Measurements from ENCODE around the gene TBX4. TPM values are rescaled to one million over a fixed set of nuclear protein-coding genes. Genes with fewer than 3 reads are reported as not detected.

TBX4 gene
- total and polyA plus RNA-seq, 2 of the 13 experiments (the other 11 are each of a cell fraction or from before 2014, with no cell fraction given), result 0.11 to 1.1 TPM

DNA sequence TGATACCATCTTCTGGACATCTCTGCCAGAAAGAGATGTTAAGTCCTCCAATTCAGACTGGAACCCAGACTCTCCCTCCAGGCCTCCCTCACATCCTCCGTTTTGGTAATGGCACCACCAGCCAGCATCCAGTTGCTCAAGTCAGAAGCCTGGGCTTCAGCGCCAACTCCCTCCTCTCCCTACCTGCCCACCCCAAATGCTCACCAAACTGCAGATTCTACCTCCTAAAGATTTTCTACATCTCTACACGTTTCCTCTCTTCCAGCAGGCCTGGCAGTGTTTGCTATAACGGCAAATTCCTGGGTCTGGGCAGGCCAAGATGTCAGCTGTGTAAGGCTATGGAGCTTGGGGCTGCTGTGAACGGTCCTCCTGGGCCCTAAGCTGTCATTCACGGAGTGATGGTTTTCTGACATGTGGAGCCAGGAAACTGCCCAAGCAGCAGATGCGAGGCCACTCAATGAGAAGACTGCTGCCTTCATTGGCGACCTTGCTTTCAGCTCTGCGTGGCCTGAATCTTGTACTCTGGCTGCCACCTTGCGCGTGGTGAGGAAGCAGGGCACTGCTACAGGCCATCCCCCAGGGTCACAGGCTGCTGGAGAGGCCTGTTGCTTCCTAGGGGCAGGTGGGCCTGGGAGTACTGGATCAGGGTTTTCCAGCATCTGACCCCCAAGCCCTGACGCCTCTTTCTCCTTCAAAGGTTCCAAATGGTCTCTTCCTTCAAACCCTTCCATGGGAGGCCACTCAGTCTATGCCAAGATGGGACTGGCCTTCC, 37.7 kb downstream of the TBX4 start (continued):
- TF ChIP-seq, protein P1, sequence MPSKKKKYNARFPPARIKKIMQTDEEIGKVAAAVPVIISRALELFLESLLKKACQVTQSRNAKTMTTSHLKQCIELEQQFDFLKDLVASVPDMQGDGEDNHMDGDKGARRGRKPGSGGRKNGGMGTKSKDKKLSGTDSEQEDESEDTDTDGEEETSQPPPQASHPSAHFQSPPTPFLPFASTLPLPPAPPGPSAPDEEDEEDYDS (CRISPR knock-in tag; IDR thresholded peaks at IDR 0.05), result peak; percentile 2; the same call in 1 of the 2 replicates
- TF ChIP-seq, protein P2, sequence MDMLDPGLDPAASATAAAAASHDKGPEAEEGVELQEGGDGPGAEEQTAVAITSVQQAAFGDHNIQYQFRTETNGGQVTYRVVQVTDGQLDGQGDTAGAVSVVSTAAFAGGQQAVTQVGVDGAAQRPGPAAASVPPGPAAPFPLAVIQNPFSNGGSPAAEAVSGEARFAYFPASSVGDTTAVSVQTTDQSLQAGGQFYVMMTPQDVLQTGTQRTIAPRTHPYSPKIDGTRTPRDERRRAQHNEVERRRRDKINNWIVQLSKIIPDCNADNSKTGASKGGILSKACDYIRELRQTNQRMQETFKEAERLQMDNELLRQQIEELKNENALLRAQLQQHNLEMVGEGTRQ (IDR thresholded peaks at IDR 0.05; ENCODE audit: low read depth, low read length), result no peak
- TF ChIP-seq, protein P2 (CRISPR knock-in tag; IDR thresholded peaks at IDR 0.05; ENCODE audit: borderline replicate concordance), result no peak
- no peak for TF ChIP-seq EP300 (IDR thresholded peaks at IDR 0.05; ENCODE audit: low read depth in 2 of 2, low read length in 2 of 2)
- no peak for TF ChIP-seq EP300 (CRISPR knock-in tag; IDR thresholded peaks at IDR 0.05; ENCODE audit: borderline replicate concordance)
- TF ChIP-seq, protein P3, sequence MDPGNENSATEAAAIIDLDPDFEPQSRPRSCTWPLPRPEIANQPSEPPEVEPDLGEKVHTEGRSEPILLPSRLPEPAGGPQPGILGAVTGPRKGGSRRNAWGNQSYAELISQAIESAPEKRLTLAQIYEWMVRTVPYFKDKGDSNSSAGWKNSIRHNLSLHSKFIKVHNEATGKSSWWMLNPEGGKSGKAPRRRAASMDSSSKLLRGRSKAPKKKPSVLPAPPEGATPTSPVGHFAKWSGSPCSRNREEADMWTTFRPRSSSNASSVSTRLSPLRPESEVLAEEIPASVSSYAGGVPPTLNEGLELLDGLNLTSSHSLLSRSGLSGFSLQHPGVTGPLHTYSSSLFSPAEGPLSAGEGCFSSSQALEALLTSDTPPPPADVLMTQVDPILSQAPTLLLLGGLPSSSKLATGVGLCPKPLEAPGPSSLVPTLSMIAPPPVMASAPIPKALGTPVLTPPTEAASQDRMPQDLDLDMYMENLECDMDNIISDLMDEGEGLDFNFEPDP (CRISPR knock-in tag; conservative IDR thresholded peaks at IDR 0.05), result no peak
- TF ChIP-seq TAF1 (CRISPR knock-in tag; IDR thresholded peaks at IDR 0.05), result peak; percentile 2; the same call in 1 of the 2 replicates
- TF ChIP-seq ZNF451 (CRISPR knock-in tag; IDR thresholded peaks at IDR 0.05), result 0 out of 2 replicates have a peak, but pooled peaks have one; percentile 29
- no peak for TF ChIP-seq MTA1 (CRISPR knock-in tag; IDR thresholded peaks at IDR 0.05; ENCODE audit: borderline replicate concordance)
- TF ChIP-seq, protein P4, sequence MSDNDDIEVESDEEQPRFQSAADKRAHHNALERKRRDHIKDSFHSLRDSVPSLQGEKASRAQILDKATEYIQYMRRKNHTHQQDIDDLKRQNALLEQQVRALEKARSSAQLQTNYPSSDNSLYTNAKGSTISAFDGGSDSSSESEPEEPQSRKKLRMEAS (IDR thresholded peaks at IDR 0.05), result no peak
- TF ChIP-seq ZNF383 (CRISPR knock-in tag; IDR thresholded peaks at IDR 0.05; ENCODE audit: borderline replicate concordance), result 0 out of 2 replicates have a peak, but pooled peaks have one; percentile 11
- TF ChIP-seq U2AF2 (IDR thresholded peaks at IDR 0.05; ENCODE audit: low read depth, low read length), result no peak
- TF ChIP-seq YEATS4 (CRISPR knock-in tag; IDR thresholded peaks at IDR 0.05; ENCODE audit: borderline replicate concordance), result peak; percentile 12; the same call in 1 of the 2 replicates
- TF ChIP-seq, protein P5, sequence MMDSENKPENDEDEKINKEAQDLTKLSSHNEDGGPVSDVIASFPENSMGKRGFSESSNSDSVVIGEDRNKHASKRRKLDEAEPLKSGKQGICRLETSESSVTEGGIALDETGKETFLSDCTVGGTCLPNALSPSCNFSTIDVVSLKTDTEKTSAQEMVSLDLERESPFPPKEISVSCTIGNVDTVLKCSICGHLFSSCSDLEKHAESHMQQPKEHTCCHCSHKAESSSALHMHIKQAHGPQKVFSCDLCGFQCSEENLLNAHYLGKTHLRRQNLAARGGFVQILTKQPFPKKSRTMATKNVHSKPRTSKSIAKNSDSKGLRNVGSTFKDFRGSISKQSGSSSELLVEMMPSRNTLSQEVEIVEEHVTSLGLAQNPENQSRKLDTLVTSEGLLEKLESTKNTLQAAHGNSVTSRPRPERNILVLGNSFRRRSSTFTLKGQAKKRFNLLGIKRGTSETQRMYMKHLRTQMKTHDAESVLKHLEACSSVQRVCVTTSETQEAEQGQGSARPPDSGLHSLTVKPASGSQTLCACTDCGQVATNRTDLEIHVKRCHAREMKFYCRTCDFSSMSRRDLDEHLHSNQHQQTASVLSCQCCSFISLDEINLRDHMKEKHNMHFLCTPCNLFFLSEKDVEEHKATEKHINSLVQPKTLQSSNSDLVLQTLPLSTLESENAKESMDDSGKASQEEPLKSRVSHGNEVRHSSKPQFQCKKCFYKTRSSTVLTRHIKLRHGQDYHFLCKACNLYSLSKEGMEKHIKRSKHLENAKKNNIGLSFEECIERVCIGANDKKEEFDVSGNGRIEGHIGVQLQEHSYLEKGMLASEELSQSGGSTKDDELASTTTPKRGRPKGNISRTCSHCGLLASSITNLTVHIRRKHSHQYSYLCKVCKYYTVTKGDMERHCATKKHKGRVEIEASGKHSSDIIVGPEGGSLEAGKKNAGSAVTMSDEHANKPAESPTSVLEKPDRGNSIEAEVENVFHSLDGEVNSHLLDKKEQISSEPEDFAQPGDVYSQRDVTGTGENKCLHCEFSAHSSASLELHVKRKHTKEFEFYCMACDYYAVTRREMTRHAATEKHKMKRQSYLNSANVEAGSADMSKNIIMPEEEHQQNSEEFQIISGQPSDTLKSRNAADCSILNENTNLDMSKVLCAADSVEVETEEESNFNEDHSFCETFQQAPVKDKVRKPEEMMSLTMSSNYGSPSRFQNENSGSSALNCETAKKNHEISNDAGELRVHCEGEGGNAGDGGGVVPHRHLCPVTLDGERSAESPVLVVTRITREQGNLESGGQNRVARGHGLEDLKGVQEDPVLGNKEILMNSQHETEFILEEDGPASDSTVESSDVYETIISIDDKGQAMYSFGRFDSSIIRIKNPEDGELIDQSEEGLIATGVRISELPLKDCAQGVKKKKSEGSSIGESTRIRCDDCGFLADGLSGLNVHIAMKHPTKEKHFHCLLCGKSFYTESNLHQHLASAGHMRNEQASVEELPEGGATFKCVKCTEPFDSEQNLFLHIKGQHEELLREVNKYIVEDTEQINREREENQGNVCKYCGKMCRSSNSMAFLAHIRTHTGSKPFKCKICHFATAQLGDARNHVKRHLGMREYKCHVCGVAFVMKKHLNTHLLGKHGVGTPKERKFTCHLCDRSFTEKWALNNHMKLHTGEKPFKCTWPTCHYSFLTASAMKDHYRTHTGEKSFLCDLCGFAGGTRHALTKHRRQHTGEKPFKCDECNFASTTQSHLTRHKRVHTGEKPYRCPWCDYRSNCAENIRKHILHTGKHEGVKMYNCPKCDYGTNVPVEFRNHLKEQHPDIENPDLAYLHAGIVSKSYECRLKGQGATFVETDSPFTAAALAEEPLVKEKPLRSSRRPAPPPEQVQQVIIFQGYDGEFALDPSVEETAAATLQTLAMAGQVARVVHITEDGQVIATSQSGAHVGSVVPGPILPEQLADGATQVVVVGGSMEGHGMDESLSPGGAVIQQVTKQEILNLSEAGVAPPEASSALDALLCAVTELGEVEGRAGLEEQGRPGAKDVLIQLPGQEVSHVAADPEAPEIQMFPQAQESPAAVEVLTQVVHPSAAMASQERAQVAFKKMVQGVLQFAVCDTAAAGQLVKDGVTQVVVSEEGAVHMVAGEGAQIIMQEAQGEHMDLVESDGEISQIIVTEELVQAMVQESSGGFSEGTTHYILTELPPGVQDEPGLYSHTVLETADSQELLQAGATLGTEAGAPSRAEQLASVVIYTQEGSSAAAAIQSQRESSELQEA (CRISPR knock-in tag; IDR thresholded peaks at IDR 0.05; ENCODE audit: not compliant biosample characterization), result peak; percentile 68
- no peak for TF ChIP-seq ZNF629 (CRISPR knock-in tag; conservative IDR thresholded peaks at IDR 0.05)
- TF ChIP-seq SRY (CRISPR knock-in tag; IDR thresholded peaks at IDR 0.05), result 0 out of 2 replicates have a peak, but pooled peaks have one; percentile 16

Data from HepG2 (cell line).